Endothelial cell (in vitro differentiated cells): ENCODE data around the gene MAGI2. TPM values are rescaled to one million over a fixed set of nuclear protein-coding genes. Genes with fewer than 3 reads are reported as not detected.
"Not testable (repeated sequence)": the region's sequence is repeated elsewhere in the genome, so short reads cannot be mapped to it uniquely, and the experiment has no call there.

Source experiments
- DNase-seq: peaks from one replicate; pipeline ENCODE4 v3.0.0; 2021; ENCODE audit warnings: low spot score
- H3K27ac Mint-ChIP-seq: one replicate; pipeline ENCODE4 v1.8.0; 2021; ENCODE audit warnings: mixed read lengths, inconsistent platforms; ENCODE audit not compliant: unreplicated experiment
- H3K27me3 Mint-ChIP-seq: one replicate; pipeline ENCODE4 v1.8.0; 2021; ENCODE audit warnings: mild to moderate bottlenecking, moderate library complexity, mixed read lengths, inconsistent platforms; ENCODE audit not compliant: unreplicated experiment
- H3K36me3 Mint-ChIP-seq: one replicate; pipeline ENCODE4 v1.8.0; 2021; ENCODE audit warnings: mild to moderate bottlenecking, low read depth, mixed read lengths, inconsistent platforms; ENCODE audit not compliant: unreplicated experiment
- H3K4me1 Mint-ChIP-seq: one replicate; pipeline ENCODE4 v1.8.0; 2021; ENCODE audit warnings: mild to moderate bottlenecking, mixed read lengths, inconsistent platforms; ENCODE audit not compliant: unreplicated experiment
- H3K4me3 Mint-ChIP-seq: one replicate; pipeline ENCODE4 v1.8.0; 2021; ENCODE audit warnings: mild to moderate bottlenecking, mixed read lengths, inconsistent platforms; ENCODE audit not compliant: unreplicated experiment
- H3K9me3 Mint-ChIP-seq: one replicate; pipeline ENCODE4 v1.8.0; 2021; ENCODE audit warnings: mixed read lengths, inconsistent platforms; ENCODE audit not compliant: unreplicated experiment
- total RNA-seq: library from RNA; stranded (reverse); fragmentation: NEBNext Ultra II Directional; extraction: Animal tissue kit (Norgen Biotek cat#: 25700); gene quantifications from one replicate; pipeline ENCODE4 v1.2.1, GENCODE V29; 2021; ENCODE audit not compliant: unreplicated experiment
- TF ChIP-seq, protein P1 (sequence below): fragments of 200-600 bp; sonication (generic); IDR thresholded peaks from one replicate; pipeline ENCODE4 v1.5.0; 2021; ENCODE audit warnings: antibody characterized with exemption; ENCODE audit not compliant: unreplicated experiment

The MAGI2 gene
- total RNA-seq, 1 donor from 2014 or later = 6.3 TPM

- H3K27ac Mint-ChIP-seq = no peak overlapping the region
- DNase-seq = no peak
- H3K4me3 Mint-ChIP-seq = no peak overlapping the region
- peaks cover 15% of the 10 kb centered on the region for H3K4me1 Mint-ChIP-seq
- TF ChIP-seq, protein P1, sequence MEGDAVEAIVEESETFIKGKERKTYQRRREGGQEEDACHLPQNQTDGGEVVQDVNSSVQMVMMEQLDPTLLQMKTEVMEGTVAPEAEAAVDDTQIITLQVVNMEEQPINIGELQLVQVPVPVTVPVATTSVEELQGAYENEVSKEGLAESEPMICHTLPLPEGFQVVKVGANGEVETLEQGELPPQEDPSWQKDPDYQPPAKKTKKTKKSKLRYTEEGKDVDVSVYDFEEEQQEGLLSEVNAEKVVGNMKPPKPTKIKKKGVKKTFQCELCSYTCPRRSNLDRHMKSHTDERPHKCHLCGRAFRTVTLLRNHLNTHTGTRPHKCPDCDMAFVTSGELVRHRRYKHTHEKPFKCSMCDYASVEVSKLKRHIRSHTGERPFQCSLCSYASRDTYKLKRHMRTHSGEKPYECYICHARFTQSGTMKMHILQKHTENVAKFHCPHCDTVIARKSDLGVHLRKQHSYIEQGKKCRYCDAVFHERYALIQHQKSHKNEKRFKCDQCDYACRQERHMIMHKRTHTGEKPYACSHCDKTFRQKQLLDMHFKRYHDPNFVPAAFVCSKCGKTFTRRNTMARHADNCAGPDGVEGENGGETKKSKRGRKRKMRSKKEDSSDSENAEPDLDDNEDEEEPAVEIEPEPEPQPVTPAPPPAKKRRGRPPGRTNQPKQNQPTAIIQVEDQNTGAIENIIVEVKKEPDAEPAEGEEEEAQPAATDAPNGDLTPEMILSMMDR = no peak
- no peaks in the 10 kb centered on the region for H3K9me3 Mint-ChIP-seq
- H3K36me3 Mint-ChIP-seq = no peaks in the 10 kb centered on the region
- no peaks in the 10 kb centered on the region for H3K27me3 Mint-ChIP-seq
Measured at GRCh38 chr7:78578686-78579085, 874.8 kb downstream of the MAGI2 start.

- not testable (repeated sequence) for H3K9me3 Mint-ChIP-seq, H3K27ac Mint-ChIP-seq, H3K36me3 Mint-ChIP-seq, H3K4me3 Mint-ChIP-seq, DNase-seq, H3K27me3 Mint-ChIP-seq
- peaks cover 15% of the 10 kb centered on the region for H3K4me1 Mint-ChIP-seq
Measured at GRCh38 chr7:78577174-78577952, 876.1 kb downstream of the MAGI2 start.

DNA sequence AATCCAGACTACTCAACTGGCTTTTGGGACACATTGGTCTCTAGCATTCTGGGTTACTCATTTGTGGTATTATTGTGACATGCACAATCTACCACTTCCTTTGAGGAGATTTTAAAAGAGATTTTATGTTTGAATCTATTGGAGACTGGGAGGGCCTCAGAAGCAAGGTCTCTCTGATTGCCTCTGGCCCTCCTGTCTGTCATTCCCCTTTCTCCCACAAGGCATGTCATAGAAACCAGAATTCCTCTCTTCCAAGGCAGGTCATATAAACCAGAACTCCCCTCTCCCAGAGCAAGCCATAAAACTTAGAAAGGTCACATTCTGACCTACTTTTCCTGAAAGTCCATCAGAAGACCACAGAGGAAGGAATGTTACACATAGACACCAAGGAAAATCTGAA is 877.2 kb downstream of the MAGI2 start:
- Mint-ChIP-seq H3K36me3 (no peaks in the 10 kb centered on the region), H3K27me3 (no peaks in the 10 kb centered on the region), H3K4me1 (peaks cover 15% of the 10 kb centered on the region), H3K4me3 (no peak overlapping the region), H3K9me3 (no peaks in the 10 kb centered on the region), H3K27ac (no peak overlapping the region)
- TF ChIP-seq, protein P1 = no peak
- no peak for DNase-seq

DNA sequence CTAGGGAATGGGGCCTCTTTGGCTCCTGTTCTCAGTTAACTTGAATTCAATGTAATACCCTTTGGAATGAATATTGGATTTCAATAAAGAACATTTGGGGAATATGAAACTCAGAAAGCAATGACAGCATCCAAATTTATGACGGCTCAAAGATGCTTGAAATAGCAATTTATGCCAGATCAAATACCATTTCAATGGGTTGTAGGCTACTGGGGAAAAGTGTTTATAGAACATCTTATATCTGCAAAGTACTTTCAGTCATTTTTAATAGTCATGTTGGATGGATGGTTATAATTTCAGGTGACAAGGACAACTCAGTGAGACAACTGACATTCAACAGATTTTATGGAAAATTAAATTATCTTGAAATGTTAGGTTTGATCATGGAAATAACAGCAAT is 882.2 kb downstream of the MAGI2 start:
- no peak for DNase-seq
- TF ChIP-seq, protein P1 = no peak
- Mint-ChIP-seq H3K9me3 (no peaks in the 10 kb centered on the region), H3K27ac (no peak overlapping the region), H3K27me3 (no peaks in the 10 kb centered on the region), H3K4me1 (peaks cover 2% of the 10 kb centered on the region), H3K4me3 (no peak overlapping the region), H3K36me3 (no peaks in the 10 kb centered on the region)

DNA sequence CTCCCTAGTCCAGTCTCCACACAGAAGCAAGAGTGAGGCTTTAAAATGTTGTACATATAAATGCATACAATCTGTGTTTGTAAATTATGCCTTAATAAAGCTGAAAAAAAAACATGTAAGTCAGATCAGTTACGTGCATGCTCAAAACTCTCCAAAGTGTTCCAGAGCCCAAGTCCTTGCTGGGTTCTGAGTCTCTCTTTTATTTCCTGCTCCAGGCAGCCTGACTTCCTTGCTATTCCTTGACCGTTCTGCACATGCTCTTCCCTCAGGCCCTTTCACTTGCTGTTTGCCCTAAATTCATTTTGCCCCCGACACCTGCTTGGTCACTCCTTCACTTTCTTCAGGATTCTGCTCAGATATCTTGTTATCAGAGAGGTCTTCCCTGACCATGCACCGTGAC is 884.8 kb downstream of the MAGI2 start:
- Mint-ChIP-seq H3K4me3 (no peak overlapping the region), H3K4me1 (no peaks in the 10 kb centered on the region), H3K27ac (no peak overlapping the region), H3K9me3 (no peaks in the 10 kb centered on the region), H3K27me3 (no peaks in the 10 kb centered on the region), H3K36me3 (no peaks in the 10 kb centered on the region)
- DNase-seq = no peak
- TF ChIP-seq, protein P1 = no peak
